PC-3 (cell line): ENCODE data around the gene PPL. TPM values are rescaled to one million over a fixed set of nuclear protein-coding genes. Genes with fewer than 3 reads are reported as not detected.

Source experiments
- ATAC-seq: fragments of 200-7000 bp; cut with Tn5 transposase; 2 replicates; pipeline ENCODE4 v1.9.1; 2020; ENCODE audit warnings: mild to moderate bottlenecking, moderate library complexity
- BruUV-seq: library from RNA; stranded (reverse); fragments of 400-500 nt; replicated peaks from 2 replicates; lab custom pipeline; 2021; lab: Mats Ljungman, UMichigan
- CTCF ChIA-PET: fragments of 300-600 bp; sonication (Branson Sonifier 250); formaldehyde crosslinking; loops from one replicate; lab custom pipeline; 2022; ENCODE audit warnings: antibody characterized with exemption; lab: Charles Lee
- POLR2A ChIA-PET: fragments of 300-600 bp; sonication (Branson Sonifier 250); formaldehyde crosslinking; loops from one replicate; lab custom pipeline; 2022; ENCODE audit warnings: antibody characterized with exemption; ENCODE audit not compliant: unreplicated experiment; lab: Charles Lee
- DNase-seq: peaks from one replicate; pipeline ENCODE4 v3.0.0-alpha.2; 2015
- H2AFZ ChIP-seq: fragments of 300-600 bp; sonication (generic); 2 replicates; pipeline ENCODE4 v1.6.0; 2016; ENCODE audit warnings: antibody characterized with exemption, low read length
- H3F3A ChIP-seq: fragments of 300-600 bp; sonication (generic); one replicate; pipeline ENCODE4 v1.6.0; 2017; ENCODE audit warnings: antibody characterized with exemption, low read length, control low read depth, mild to moderate bottlenecking; ENCODE audit not compliant: unreplicated experiment
- H3K27ac ChIP-seq: fragments of 300-600 bp; sonication (generic); 2 replicates; pipeline ENCODE4 v1.5.1; 2016; ENCODE audit warnings: mild to moderate bottlenecking, low read length
- H3K27me3 ChIP-seq: fragments of 300-600 bp; sonication (generic); 2 replicates; pipeline ENCODE4 v1.6.1; 2016; ENCODE audit warnings: low read length, mixed read lengths
- H3K36me3 ChIP-seq: fragments of 300-600 bp; sonication (generic); 2 replicates; pipeline ENCODE4 v1.6.1; 2016; ENCODE audit warnings: low read depth, mixed run types, low read length, mixed read lengths
- H3K4me1 ChIP-seq: fragments of 300-600 bp; sonication (generic); 2 replicates; pipeline ENCODE4 v1.5.1; 2016; ENCODE audit warnings: low read length; ENCODE audit not compliant: insufficient read depth
- H3K4me2 ChIP-seq: fragments of 300-600 bp; sonication (generic); 2 replicates; pipeline ENCODE4 v1.6.0; 2016; ENCODE audit warnings: low read length
- H3K4me3 ChIP-seq: fragments of 300-600 bp; sonication (generic); 2 replicates; pipeline ENCODE4 v1.5.1; 2016; ENCODE audit warnings: mild to moderate bottlenecking, low read length, mixed read lengths
- H3K79me2 ChIP-seq: fragments of 300-600 bp; sonication (generic); 2 replicates; pipeline ENCODE4 v1.6.1; 2017; ENCODE audit warnings: low read length, mixed read lengths
- H3K9ac ChIP-seq: fragments of 300-600 bp; sonication (generic); 2 replicates; pipeline ENCODE4 v1.6.0; 2016; ENCODE audit warnings: mild to moderate bottlenecking, low read length
- H3K9me2 ChIP-seq: fragments of 300-600 bp; sonication (generic); replicated peaks from 2 replicates; pipeline ENCODE4 v1.6.1; 2016; ENCODE audit warnings: mixed run types, low read length, mixed read lengths
- H3K9me3 ChIP-seq: fragments of 300-600 bp; sonication (generic); 2 replicates; pipeline ENCODE4 v1.6.1; 2016; ENCODE audit warnings: low read length, mixed read lengths
- H4K20me1 ChIP-seq: fragments of 300-600 bp; sonication (generic); 2 replicates; pipeline ENCODE4 v1.6.1; 2016; ENCODE audit warnings: low read length, mixed read lengths
- EZH2 ChIP-seq: fragments of 300-600 bp; sonication (generic); IDR thresholded peaks from one replicate; pipeline ENCODE4 v1.6.1; 2017; ENCODE audit warnings: antibody characterized with exemption, mild to moderate bottlenecking, low read length; ENCODE audit not compliant: unreplicated experiment
- EZH2phosphoT487 ChIP-seq: fragments of 300-600 bp; sonication (generic); IDR thresholded peaks from 2 replicates; pipeline ENCODE4 v1.6.1; 2018; ENCODE audit warnings: mild to moderate bottlenecking, antibody characterized with exemption, low read length, borderline replicate concordance
- intact Hi-C: fragments of 100-400 bp; cut with micrococcal nuclease; formaldehyde crosslinking; loops from 2 replicates; pipeline ENCODE4 v1.9.0; 2023
- total RNA-seq: library from RNA; depleted of rRNA; stranded (reverse); fragments of >200 nt; gene quantifications from 2 replicates; pipeline ENCODE4 v1.2.3, GENCODE V29; 2014; rRNA removed
- TF ChIP-seq, protein P1 (sequence below): fragments of 300-600 bp; sonication (generic); conservative IDR thresholded peaks from 2 replicates; pipeline ENCODE4 v1.5.1; 2017; ENCODE audit warnings: antibody characterized with exemption, low read depth, mild to moderate bottlenecking, low read length

The PPL gene
- total RNA-seq, 1 experiment from 2014 or later, result 18.8 TPM

GRCh38 chr16:4832698-4833343 is 104.1 kb downstream of the PPL start:
- ChIA-PET POLR2A (no interaction called here), CTCF (no interaction called here)
- no peak for ATAC-seq
- no TSS peak for BruUV-seq
- Histone ChIP-seq H3K36me3 (peaks cover 9% of the 10 kb centered on the region; the same call in 1 of the 2 replicates), H3F3A (no peaks in the 10 kb centered on the region), H3K4me3 (no peak overlapping the region), H3K79me2 (0 out of 2 replicates have a peak, but pooled peaks cover 9% of the 10 kb centered on the region), H3K27me3 (no peaks in the 10 kb centered on the region), H3K9me3 (no peaks in the 10 kb centered on the region), H3K4me2 (no peak overlapping the region), H2AFZ (no peak overlapping the region), H3K27ac (no peak overlapping the region), H3K9me2 (no peaks in the 10 kb centered on the region), H4K20me1 (no peaks in the 10 kb centered on the region), H3K9ac (no peak overlapping the region), H3K4me1 (no peaks in the 10 kb centered on the region)
- intact Hi-C loops, result no loop called here
- TF ChIP-seq, protein P1, sequence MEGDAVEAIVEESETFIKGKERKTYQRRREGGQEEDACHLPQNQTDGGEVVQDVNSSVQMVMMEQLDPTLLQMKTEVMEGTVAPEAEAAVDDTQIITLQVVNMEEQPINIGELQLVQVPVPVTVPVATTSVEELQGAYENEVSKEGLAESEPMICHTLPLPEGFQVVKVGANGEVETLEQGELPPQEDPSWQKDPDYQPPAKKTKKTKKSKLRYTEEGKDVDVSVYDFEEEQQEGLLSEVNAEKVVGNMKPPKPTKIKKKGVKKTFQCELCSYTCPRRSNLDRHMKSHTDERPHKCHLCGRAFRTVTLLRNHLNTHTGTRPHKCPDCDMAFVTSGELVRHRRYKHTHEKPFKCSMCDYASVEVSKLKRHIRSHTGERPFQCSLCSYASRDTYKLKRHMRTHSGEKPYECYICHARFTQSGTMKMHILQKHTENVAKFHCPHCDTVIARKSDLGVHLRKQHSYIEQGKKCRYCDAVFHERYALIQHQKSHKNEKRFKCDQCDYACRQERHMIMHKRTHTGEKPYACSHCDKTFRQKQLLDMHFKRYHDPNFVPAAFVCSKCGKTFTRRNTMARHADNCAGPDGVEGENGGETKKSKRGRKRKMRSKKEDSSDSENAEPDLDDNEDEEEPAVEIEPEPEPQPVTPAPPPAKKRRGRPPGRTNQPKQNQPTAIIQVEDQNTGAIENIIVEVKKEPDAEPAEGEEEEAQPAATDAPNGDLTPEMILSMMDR, result no peak
- TF ChIP-seq EZH2 (no peak), EZH2phosphoT487 (no peak)
- DNase-seq, result no peak

Other genes with a start within 250 kb of the PPL start
- gene NUDT16L1, start 243.6 kb downstream of the PPL start, total RNA-seq, result 49.9 and 64.3 TPM in 2 replicates
- 22.6 and 25.1 TPM in 2 replicates for gene ANKS3, start 202.9 kb downstream of the PPL start, total RNA-seq
- gene DNAAF8, start 202.6 kb downstream of the PPL start, total RNA-seq, result 0.58 and 1.2 TPM in 2 replicates
- 8.6 and 10.4 TPM in 2 replicates for gene ZNF500, start 170.0 kb downstream of the PPL start, total RNA-seq
- not detected in 2 replicates for gene SEPTIN12, start 148.8 kb downstream of the PPL start, total RNA-seq
- not detected in 2 replicates for gene SMIM22, start 141.8 kb downstream of the PPL start, total RNA-seq
- 23.3 and 24.1 TPM in 2 replicates for gene ROGDI, start 134.5 kb downstream of the PPL start, total RNA-seq
- 30.6 and 41.2 TPM in 2 replicates for gene GLYR1, start 89.9 kb downstream of the PPL start, total RNA-seq
- gene UBN1, start 89.7 kb downstream of the PPL start, total RNA-seq, result 21.4 and 21.9 TPM in 2 replicates
- gene SEC14L5, start 21.2 kb upstream of the PPL start, total RNA-seq, result not detected in 2 replicates
- gene NAGPA, start 96.8 kb upstream of the PPL start, total RNA-seq, result 26.2 and 42.9 TPM in 2 replicates
- not detected in 2 replicates for gene C16orf89, start 128.8 kb upstream of the PPL start, total RNA-seq
- 22.9 and 29.7 TPM in 2 replicates for gene ALG1, start 134.7 kb upstream of the PPL start, total RNA-seq
- 23.7 and 25.8 TPM in 2 replicates for gene EEF2KMT, start 160.6 kb upstream of the PPL start, total RNA-seq